H9 (cell line): ENCODE measurements around the gene MTHFD1L. TPM values are rescaled to one million over a fixed set of nuclear protein-coding genes. Genes with fewer than 3 reads are reported as not detected.
"Not testable (repeated sequence)": the region's sequence is repeated elsewhere in the genome, so short reads cannot be mapped to it uniquely, and the experiment has no call there.

Source experiments
- DNase-seq: peaks from one replicate; pipeline ENCODE4 v3.0.0-alpha.2; 2017
- H2AFZ ChIP-seq: one replicate; pipeline ENCODE4 v1.6.1; 2013; ENCODE audit warnings: mild to moderate bottlenecking, low read length, control low read depth, moderate library complexity
- H2AK5ac ChIP-seq: 2 replicates; pipeline ENCODE4 v1.6.1; 2013; ENCODE audit warnings: low read length, control low read depth, mixed read lengths; ENCODE audit not compliant: insufficient read length
- H2BK120ac ChIP-seq: one replicate; pipeline ENCODE4 v1.6.1; 2013; ENCODE audit warnings: low read depth, mild to moderate bottlenecking, low read length, control low read depth, inconsistent platforms; ENCODE audit not compliant: poor library complexity, severe bottlenecking
- H2BK12ac ChIP-seq: 2 replicates; pipeline ENCODE4 v1.6.1; 2013; ENCODE audit warnings: low read length, control low read depth, mixed read lengths, low read depth; ENCODE audit not compliant: insufficient read length
- H2BK15ac ChIP-seq: 2 replicates; pipeline ENCODE4 v1.6.1; 2013; ENCODE audit warnings: low read depth, low read length, control low read depth
- H2BK20ac ChIP-seq: one replicate; pipeline ENCODE4 v1.6.1; 2013; ENCODE audit warnings: low read depth, mild to moderate bottlenecking, low read length, control low read depth, inconsistent platforms; ENCODE audit not compliant: poor library complexity, severe bottlenecking
- H2BK5ac ChIP-seq: 2 replicates; pipeline ENCODE4 v1.6.1; 2013; ENCODE audit warnings: low read length, control low read depth, mixed read lengths; ENCODE audit not compliant: insufficient read length
- H3K14ac ChIP-seq: 2 replicates; pipeline ENCODE4 v1.6.1; 2013; ENCODE audit warnings: low read length, control low read depth; ENCODE audit not compliant: insufficient read depth
- H3K18ac ChIP-seq: 2 replicates; pipeline ENCODE4 v1.6.1; 2013; ENCODE audit warnings: low read depth, mild to moderate bottlenecking, mixed read lengths, low read length, control low read depth; ENCODE audit not compliant: insufficient read length
- H3K23ac ChIP-seq: 2 replicates; pipeline ENCODE4 v1.6.1; 2013; ENCODE audit warnings: low read length, control low read depth, mixed read lengths, low read depth; ENCODE audit not compliant: insufficient read length
- H3K23me2 ChIP-seq: 2 replicates; pipeline ENCODE4 v1.6.1; 2013; ENCODE audit warnings: low read depth, mild to moderate bottlenecking, mixed read lengths, low read length, control low read depth; ENCODE audit not compliant: insufficient read length, poor library complexity, severe bottlenecking
- H3K27ac ChIP-seq: 2 replicates; pipeline ENCODE4 v1.5.1; 2013; ENCODE audit warnings: low read length, control low read depth, mixed read lengths, low read depth; ENCODE audit not compliant: insufficient read length
- H3K27me3 ChIP-seq: 2 replicates; pipeline ENCODE4 v1.6.1; 2013; ENCODE audit warnings: low read length, control low read depth, inconsistent platforms; ENCODE audit not compliant: insufficient read depth
- H3K4ac ChIP-seq: 2 replicates; pipeline ENCODE4 v1.6.1; 2013; ENCODE audit warnings: low read depth, mild to moderate bottlenecking, control low read depth, inconsistent platforms, low read length, moderate library complexity
- H3K4me1 ChIP-seq: 2 replicates; pipeline ENCODE4 v1.6.1; 2013; ENCODE audit warnings: low read length, control low read depth, inconsistent platforms; ENCODE audit not compliant: insufficient read depth
- H3K4me2 ChIP-seq: 2 replicates; pipeline ENCODE4 v1.6.1; 2013; ENCODE audit warnings: low read length, control low read depth, mixed read lengths; ENCODE audit not compliant: insufficient read length, insufficient read depth
- H3K56ac ChIP-seq: 2 replicates; pipeline ENCODE4 v1.6.1; 2013; ENCODE audit warnings: low read depth, mild to moderate bottlenecking, mixed read lengths, low read length, control low read depth; ENCODE audit not compliant: insufficient read length
- H3K79me1 ChIP-seq: 2 replicates; pipeline ENCODE4 v1.6.1; 2013; ENCODE audit warnings: low read depth, mild to moderate bottlenecking, moderate library complexity, low read length, control low read depth, inconsistent platforms; ENCODE audit not compliant: insufficient read depth, poor library complexity, severe bottlenecking
- H3K79me2 ChIP-seq: 2 replicates; pipeline ENCODE4 v1.6.1; 2013; ENCODE audit warnings: low read length, control low read depth, inconsistent platforms; ENCODE audit not compliant: insufficient read depth
- H3K9ac ChIP-seq: 2 replicates; pipeline ENCODE4 v1.6.1; 2013; ENCODE audit warnings: low read length, control low read depth, mixed read lengths; ENCODE audit not compliant: insufficient read length; ENCODE audit errors: extremely low read depth
- H3K9me3 ChIP-seq: one replicate; pipeline ENCODE4 v1.6.1; 2013; ENCODE audit warnings: low read depth, low read length, inconsistent platforms; ENCODE audit not compliant: control insufficient read depth
- H3T11ph ChIP-seq: one replicate; pipeline ENCODE4 v1.6.1; 2013; ENCODE audit warnings: mild to moderate bottlenecking, low read length, control low read depth, inconsistent platforms
- H4K20me1 ChIP-seq: one replicate; pipeline ENCODE4 v1.6.1; 2013; ENCODE audit not compliant: control insufficient read depth, insufficient read length, insufficient read depth
- H4K5ac ChIP-seq: 2 replicates; pipeline ENCODE4 v1.6.1; 2013; ENCODE audit warnings: low read depth, mild to moderate bottlenecking, mixed read lengths, low read length, control low read depth; ENCODE audit not compliant: insufficient read length
- H4K8ac ChIP-seq: replicated peaks from 2 replicates; pipeline ENCODE4 v1.6.1; 2013; ENCODE audit warnings: low read length, control low read depth, mixed read lengths, low read depth; ENCODE audit not compliant: insufficient read length
- H4K91ac ChIP-seq: 2 replicates; pipeline ENCODE4 v1.6.1; 2013; ENCODE audit warnings: low read depth, mild to moderate bottlenecking, moderate library complexity, mixed read lengths, low read length, control low read depth; ENCODE audit not compliant: insufficient read length
- H3K27ac Mint-ChIP-seq, 3 experiments: 2 replicates in 2 of 3; 3 replicates in 1 of 3; pipeline ENCODE4 v1.8.0; 2020 to 2021; ENCODE audit warnings: mixed read lengths in 3 of 3, mild to moderate bottlenecking in 1 of 3, moderate library complexity in 1 of 3
- H3K27me3 Mint-ChIP-seq: 2 replicates; pipeline ENCODE4 v1.8.0; 2021; ENCODE audit warnings: low read depth, mild to moderate bottlenecking, moderate library complexity, mixed read lengths
- H3K36me3 Mint-ChIP-seq, 3 experiments: 2 replicates in 2 of 3; 3 replicates in 1 of 3; pipeline ENCODE4 v1.8.0; 2020 to 2021; ENCODE audit warnings: low read depth in 3 of 3, mixed read lengths in 3 of 3; ENCODE audit not compliant: insufficient read depth in 1 of 3
- H3K4me1 Mint-ChIP-seq, 2 experiments: 2 replicates each; pipeline ENCODE4 v1.8.0; 2020; ENCODE audit warnings: mixed read lengths in 2 of 2
- H3K4me3 Mint-ChIP-seq, 2 experiments: 2 replicates in 1 of 2; 3 replicates in 1 of 2; pipeline ENCODE4 v1.8.0; 2020 to 2021; ENCODE audit warnings: mild to moderate bottlenecking in 2 of 2, mixed read lengths in 2 of 2, moderate library complexity in 1 of 2
- H3K9me3 Mint-ChIP-seq, 2 experiments: 2 replicates in 1 of 2; 3 replicates in 1 of 2; pipeline ENCODE4 v1.8.0; 2020; ENCODE audit warnings: mild to moderate bottlenecking in 2 of 2, mixed read lengths in 2 of 2, moderate library complexity in 1 of 2
- WGBS: extraction: QIAGEN DNeasy Blood & Tissue Kit; methylation state at CpG from one replicate; pipeline ENCODE4 v1.1.7; 2013; ENCODE audit warnings: missing lambda C conversion rate, low lambda C conversion rate, mixed read lengths; ENCODE audit not compliant: insufficient read length; ENCODE audit errors: extremely low coverage; 5-methylcytosine and 5-hydroxymethylcytosine counted together
- total RNA-seq: library from RNA; stranded (reverse); gene quantifications from 2 replicates; pipeline ENCODE4 v1.2.1, GENCODE V29; 2021
- TF ChIP-seq, protein P1 (sequence below): fragments of 200-600 bp; sonication (generic); conservative IDR thresholded peaks from 3 replicates; pipeline ENCODE4 v1.8.0; 2021; ENCODE audit warnings: antibody characterized with exemption, mild to moderate bottlenecking

MTHFD1L gene
- total RNA-seq, 1 experiment from 2014 or later: 90.2 TPM

DNA sequence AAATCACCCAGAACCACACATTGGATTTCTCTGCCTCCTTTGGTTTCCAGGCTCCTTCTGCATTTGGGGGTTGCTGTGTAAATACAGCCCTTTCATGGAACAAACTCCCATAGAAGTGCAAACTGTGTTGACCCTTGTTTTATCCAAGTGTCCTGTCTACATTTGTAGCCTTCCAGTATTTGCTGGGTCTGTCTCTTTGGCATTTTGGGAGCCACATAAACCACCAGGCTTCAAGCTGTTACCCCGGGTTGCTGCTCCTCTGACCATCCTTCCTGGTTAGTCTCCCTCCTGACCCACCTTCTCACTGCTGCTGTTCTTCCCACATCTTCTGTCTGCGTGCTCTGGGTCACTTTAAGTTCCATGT is 7.6 kb upstream of the MTHFD1L start:
- Histone ChIP-seq H3K27ac (no peak overlapping the region), H3K18ac (peak overlapping the region; percentile 11), H3K56ac (no peak overlapping the region), H4K5ac (no peak overlapping the region), H3K23me2 (no peaks in the 10 kb centered on the region), H2BK120ac (no peak overlapping the region), H3K79me2 (no peaks in the 10 kb centered on the region), H3K27me3 (no peaks in the 10 kb centered on the region), H2BK15ac (no peak overlapping the region), H4K20me1 (no peaks in the 10 kb centered on the region), H3K79me1 (no peaks in the 10 kb centered on the region), H3K23ac (no peak overlapping the region), H3K14ac (no peak overlapping the region; the same call in 1 of the 2 replicates), H2BK5ac (no peak overlapping the region), H2AFZ (no peak overlapping the region), H4K8ac (no peak overlapping the region), H2BK20ac (no peak overlapping the region), H3K4ac (no peak overlapping the region), H2AK5ac (no peak overlapping the region), H2BK12ac (no peak overlapping the region), H3K9me3 (no peaks in the 10 kb centered on the region), H3K9ac (no peak overlapping the region), H3K4me2 (no peak overlapping the region), H4K91ac (no peak overlapping the region), H3K4me1 (no peaks in the 10 kb centered on the region; the same call in 1 of the 2 replicates), H3T11ph (no peak overlapping the region)
- no peak overlapping the region for H3K4me3 Mint-ChIP-seq
- peaks cover 0 to 5% (median 0%) of the 10 kb centered on the region in 3 experiments; a peak in 3 of 7 replicates for H3K36me3 Mint-ChIP-seq
- H3K27ac Mint-ChIP-seq: no peak overlapping the region
- WGBS: no CpG with 5 or more reads among the region's 2 CpGs
- no peak for DNase-seq
- H3K4me1 Mint-ChIP-seq: peaks cover 13 to 14% of the 10 kb centered on the region in 2 experiments
- H3K9me3 Mint-ChIP-seq: no peaks in the 10 kb centered on the region; a peak in 1 of 5 replicates
- peaks cover 10% of the 10 kb centered on the region for H3K27me3 Mint-ChIP-seq
- TF ChIP-seq, protein P1, sequence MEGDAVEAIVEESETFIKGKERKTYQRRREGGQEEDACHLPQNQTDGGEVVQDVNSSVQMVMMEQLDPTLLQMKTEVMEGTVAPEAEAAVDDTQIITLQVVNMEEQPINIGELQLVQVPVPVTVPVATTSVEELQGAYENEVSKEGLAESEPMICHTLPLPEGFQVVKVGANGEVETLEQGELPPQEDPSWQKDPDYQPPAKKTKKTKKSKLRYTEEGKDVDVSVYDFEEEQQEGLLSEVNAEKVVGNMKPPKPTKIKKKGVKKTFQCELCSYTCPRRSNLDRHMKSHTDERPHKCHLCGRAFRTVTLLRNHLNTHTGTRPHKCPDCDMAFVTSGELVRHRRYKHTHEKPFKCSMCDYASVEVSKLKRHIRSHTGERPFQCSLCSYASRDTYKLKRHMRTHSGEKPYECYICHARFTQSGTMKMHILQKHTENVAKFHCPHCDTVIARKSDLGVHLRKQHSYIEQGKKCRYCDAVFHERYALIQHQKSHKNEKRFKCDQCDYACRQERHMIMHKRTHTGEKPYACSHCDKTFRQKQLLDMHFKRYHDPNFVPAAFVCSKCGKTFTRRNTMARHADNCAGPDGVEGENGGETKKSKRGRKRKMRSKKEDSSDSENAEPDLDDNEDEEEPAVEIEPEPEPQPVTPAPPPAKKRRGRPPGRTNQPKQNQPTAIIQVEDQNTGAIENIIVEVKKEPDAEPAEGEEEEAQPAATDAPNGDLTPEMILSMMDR: no peak

DNA sequence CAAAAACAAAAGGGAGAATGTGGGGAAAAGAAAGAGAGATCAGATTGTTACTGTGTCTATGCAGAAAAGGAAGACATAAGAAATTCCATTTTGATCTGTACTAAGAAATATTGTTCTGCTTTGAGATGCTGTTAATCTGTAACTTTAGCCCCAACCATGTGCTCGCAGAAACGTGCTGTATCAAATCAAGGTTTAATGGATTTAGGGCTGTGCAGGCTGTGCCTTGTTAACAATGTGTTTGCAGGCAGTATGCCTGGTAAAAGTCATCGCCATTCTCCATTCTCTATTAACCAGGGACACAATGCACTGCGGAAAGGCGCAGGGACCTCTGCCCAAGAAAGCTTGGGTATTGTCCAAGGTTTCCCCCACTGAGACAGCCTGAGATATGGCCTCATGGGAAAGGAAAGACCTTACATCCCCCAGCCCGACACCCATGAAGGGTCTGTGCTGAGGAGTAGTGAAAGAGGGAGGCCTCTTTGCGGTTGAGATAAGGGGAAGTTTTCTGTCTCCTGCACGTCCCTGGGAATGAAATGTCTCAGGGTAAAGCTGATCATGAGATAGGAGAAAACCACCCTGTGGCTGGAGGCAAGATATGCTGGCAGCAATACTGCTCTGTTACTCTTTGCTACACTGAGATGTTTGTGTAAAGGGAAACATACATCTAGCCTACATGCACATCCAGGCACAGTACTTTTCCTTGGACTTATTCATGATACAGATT is 3.9 kb upstream of the MTHFD1L start:
- not testable (repeated sequence) for H3K4me2 ChIP-seq, H3K9me3 Mint-ChIP-seq

More for the DNA sequence above, 3.9 kb upstream of the MTHFD1L start:
- H3K56ac ChIP-seq, H3K4me3 Mint-ChIP-seq, H3T11ph ChIP-seq, H3K14ac ChIP-seq, H3K27me3 Mint-ChIP-seq, H3K36me3 Mint-ChIP-seq, H3K79me1 ChIP-seq, H3K27ac ChIP-seq, H2BK15ac ChIP-seq, DNase-seq, H2BK5ac ChIP-seq, H2AK5ac ChIP-seq, H2AFZ ChIP-seq, H3K9ac ChIP-seq, H3K23ac ChIP-seq, H3K4me1 ChIP-seq, H3K4ac ChIP-seq, H3K27me3 ChIP-seq, H2BK12ac ChIP-seq, H3K18ac ChIP-seq, H3K9me3 ChIP-seq, H2BK120ac ChIP-seq, H4K5ac ChIP-seq, H3K27ac Mint-ChIP-seq, H3K23me2 ChIP-seq, H4K8ac ChIP-seq, H4K20me1 ChIP-seq, H2BK20ac ChIP-seq, H3K79me2 ChIP-seq, H4K91ac ChIP-seq: not testable (repeated sequence)
- WGBS: no CpG with 5 or more reads among the region's 8 CpGs
- H3K4me1 Mint-ChIP-seq: peaks cover 11 to 15% of the 10 kb centered on the region in 2 experiments
